ENCODE data around the gene SKIC2.
"Not testable (repeated sequence)": the region's sequence is repeated elsewhere in the genome, so short reads cannot be mapped to it uniquely, and the experiment has no call there.

Gene SKIC2

GRCh38 chr6:32004864-32005537, 46.0 kb downstream of the SKIC2 start:
- DNase-seq (ENCODE audit: low spot score) = not testable (repeated sequence)

GRCh38 chr6:32005538-32005880, 46.5 kb downstream of the SKIC2 start:
- DNase-seq (ENCODE audit: low spot score) = not testable (repeated sequence)

- not testable (repeated sequence) for DNase-seq (ENCODE audit: low spot score)
Observed at GRCh38 chr6:32005991-32006529, 47.1 kb downstream of the SKIC2 start.

- not testable (repeated sequence) for DNase-seq (ENCODE audit: low spot score)
Observed at GRCh38 chr6:32007086-32007485, 48.1 kb downstream of the SKIC2 start.

- not testable (repeated sequence) for DNase-seq (ENCODE audit: low spot score)
Observed at GRCh38 chr6:32008037-32008436, 49.1 kb downstream of the SKIC2 start.

- not testable (repeated sequence) for DNase-seq (ENCODE audit: low spot score)
Observed at GRCh38 chr6:32008616-32009015, 49.6 kb downstream of the SKIC2 start.

GRCh38 chr6:32009537-32009936, 50.6 kb downstream of the SKIC2 start:
- not testable (repeated sequence) for DNase-seq (ENCODE audit: low spot score)

- DNase-seq (ENCODE audit: low spot score) = not testable (repeated sequence)
Observed at GRCh38 chr6:32010856-32011530, 52.0 kb downstream of the SKIC2 start.

- not testable (repeated sequence) for DNase-seq (ENCODE audit: low spot score)
Observed at GRCh38 chr6:32012941-32013617, 54.1 kb downstream of the SKIC2 start.

- not testable (repeated sequence) for DNase-seq (ENCODE audit: low spot score)
Observed at GRCh38 chr6:32013738-32014137, 54.8 kb downstream of the SKIC2 start.

GRCh38 chr6:32014547-32014946, 55.6 kb downstream of the SKIC2 start, which contains the start of gene C4B:
Gene C4B, plus strand, starts transcription at chr6:32014795. Its CDS starts 51 bp downstream, at chr6:32014846.
- not testable (repeated sequence) for DNase-seq (ENCODE audit: low spot score)

Data from activated CD4-positive, alpha-beta T cell treated with anti-CD3 and anti-CD28 coated beads, Interleukin-2, Interleukin-4, amounts not matched to agents 100 ng/mL and 50 ng/mL, durations not matched to agents 16 hours and 8 hours (primary cell).